OCI-LY7 (cell line): Measurements from ENCODE around the gene COQ10A.

ENCODE experiments used
- CTCF ChIP-seq: fragments of 200-600 bp; sonication (generic); conservative IDR thresholded peaks from 2 replicates; pipeline ENCODE4 v1.5.1; 2014; ENCODE audit warnings: mild to moderate bottlenecking, antibody characterized with exemption, low read length, moderate library complexity, mixed read lengths
- EZH2phosphoT487 ChIP-seq: fragments of 200-600 bp; sonication (generic); IDR thresholded peaks from 2 replicates; pipeline ENCODE4 v1.6.1; 2018; ENCODE audit warnings: low read depth, borderline replicate concordance, mild to moderate bottlenecking, mixed run types, antibody characterized with exemption, low read length, moderate library complexity, mixed read lengths

DNA sequence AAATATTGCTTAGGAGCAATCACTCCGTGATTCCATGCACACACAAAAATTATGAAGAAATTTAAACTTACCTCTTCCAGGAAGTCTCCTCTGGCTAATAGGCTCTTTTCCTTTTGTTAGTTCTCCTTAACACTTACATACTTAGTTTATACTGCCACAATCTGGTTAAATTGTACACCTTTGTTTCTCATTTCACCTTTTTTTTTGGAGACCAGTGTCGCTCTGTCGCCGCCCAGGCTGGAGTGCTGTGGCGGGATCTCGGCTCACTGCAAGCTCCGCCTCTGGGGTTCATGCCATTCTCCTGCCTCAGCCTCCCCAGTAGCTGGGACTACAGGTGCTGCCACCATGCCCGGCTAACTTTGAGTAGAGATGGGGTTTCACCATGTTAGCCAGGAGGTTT lies 6.4 kb upstream of the COQ10A start:
- TF ChIP-seq CTCF (no peak), EZH2phosphoT487 (no peak)
